Skin of body (tissue), 2 donors: ENCODE results near the gene ABLIM1. TPM values are rescaled to one million over a fixed set of nuclear protein-coding genes. Genes with fewer than 3 reads are reported as not detected.

ENCODE experiments used
- DNase-seq: peaks from one replicate; lab custom pipeline; 2025; lab: John Stamatoyannopoulos, UW
- total RNA-seq: library from RNA; depleted of rRNA; stranded (reverse); fragments of >200 nt; gene quantifications from one replicate; pipeline ENCODE4 v1.2.3, GENCODE V29; 2014

The ABLIM1 gene
- total RNA-seq, 1 donor from 2014 or later = 66.2 TPM

GRCh38 chr10:114550756-114551635 is 107.1 kb downstream of the ABLIM1 start:
- DNase-seq = no peak

DNA sequence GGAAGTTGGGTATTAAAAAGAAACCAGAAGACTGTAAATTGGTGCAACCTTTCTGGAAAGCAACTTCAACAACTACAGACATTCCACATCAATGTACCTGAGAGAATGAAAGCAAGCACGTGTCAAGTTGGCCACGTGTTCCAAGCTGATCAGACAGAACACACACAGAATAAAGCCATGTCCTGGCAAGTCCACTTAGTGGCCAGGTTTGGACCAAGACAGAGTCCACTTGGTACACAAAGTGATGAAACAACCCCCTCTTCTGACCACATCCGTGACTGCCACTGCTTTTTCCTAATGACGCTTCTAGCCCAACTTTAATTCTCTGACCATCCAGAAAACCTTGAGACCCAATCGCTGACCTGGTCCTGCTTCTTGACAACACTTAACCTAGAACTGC is 109.4 kb downstream of the ABLIM1 start:
- DNase-seq = no peak

DNA sequence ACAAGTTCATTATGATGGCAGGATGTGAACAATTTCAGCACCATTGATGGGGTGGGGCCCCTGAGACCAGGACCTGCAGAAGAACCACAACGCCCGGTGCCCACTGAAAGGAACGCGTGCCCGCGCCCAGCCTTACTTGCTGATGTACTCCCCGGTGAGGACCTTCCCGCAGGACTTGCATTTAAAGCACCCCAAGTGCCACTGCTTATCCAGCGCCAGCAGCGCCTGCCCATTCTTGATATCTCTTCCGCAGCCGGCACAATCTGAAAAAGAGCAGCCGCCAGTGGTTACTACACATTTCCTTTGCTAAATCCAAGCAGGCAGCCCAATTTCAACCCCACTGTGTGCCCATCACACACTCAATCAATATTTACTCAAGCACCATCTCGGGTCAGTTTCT is 110.6 kb downstream of the ABLIM1 start:
- DNase-seq = no peak

DNA sequence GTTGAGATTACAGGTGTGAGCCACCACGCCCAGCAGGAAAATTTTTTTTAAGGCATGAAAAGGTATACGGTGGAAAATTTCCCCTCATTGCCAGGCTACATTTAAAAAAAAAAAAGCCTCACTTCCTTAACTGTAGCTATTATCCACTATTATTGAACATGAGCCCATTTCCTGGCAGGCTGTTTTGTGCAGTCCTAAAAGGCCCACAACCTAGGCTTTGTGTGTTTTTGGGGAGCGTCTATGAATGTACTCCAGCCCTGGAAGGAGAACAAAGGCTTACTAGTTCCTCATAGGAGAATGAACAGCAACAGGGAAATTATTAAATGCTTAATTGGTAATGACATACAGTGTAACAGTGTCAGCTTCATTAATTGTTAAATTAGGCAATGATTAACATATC is 111.0 kb downstream of the ABLIM1 start:
- DNase-seq = no peak

DNA sequence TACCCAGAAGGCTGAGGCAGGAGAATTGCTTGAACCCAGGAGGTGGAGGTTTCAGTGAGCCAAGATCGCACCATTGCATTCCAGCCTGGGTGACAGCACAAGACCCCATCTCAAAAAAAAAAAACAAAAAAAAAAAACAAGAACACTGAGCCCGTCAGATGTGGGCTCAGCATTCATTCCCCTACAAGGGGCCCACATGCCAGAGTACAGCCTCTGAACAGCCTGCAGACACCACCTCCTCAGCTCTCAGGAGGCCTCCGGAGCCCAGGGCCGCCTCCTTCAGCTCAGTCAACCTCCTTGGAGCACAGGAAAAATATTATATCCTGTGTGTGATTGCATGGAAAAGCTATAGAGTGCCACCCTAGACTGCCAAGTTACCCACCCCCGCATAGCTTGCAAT is 112.3 kb downstream of the ABLIM1 start:
- no peak for DNase-seq

GRCh38 chr10:114545071-114545470 is 113.0 kb downstream of the ABLIM1 start:
- no peak for DNase-seq

DNA sequence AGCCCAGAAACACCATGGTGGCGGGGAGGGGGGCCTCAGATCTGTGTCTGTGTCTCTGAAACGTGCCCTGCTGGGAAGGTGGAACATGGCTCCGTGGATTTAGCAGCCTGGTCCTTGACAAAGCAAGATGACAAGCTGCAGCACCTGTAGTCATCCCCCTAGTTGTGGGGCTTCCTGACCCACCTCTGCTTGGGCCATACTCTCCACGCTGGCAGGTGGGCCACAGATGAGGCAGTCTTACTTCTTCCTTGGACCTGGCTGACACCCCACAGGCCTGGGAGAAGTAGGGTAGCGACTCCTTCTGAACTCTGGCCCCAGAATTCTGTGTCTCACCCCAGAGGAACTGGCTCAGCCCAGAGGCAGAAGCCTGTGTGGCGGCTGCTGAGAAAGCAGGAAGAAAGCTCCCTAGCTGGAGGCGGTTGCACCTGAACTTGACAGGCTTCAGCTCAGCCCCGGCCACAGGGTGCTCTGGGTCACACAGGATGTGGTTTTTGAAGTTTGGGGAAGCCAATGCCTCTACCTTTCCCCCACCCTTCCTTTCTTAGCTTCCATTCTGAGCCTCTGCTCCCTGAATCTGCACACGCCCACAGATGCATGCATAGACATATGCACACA is 113.9 kb downstream of the ABLIM1 start:
- DNase-seq = no peak

DNA sequence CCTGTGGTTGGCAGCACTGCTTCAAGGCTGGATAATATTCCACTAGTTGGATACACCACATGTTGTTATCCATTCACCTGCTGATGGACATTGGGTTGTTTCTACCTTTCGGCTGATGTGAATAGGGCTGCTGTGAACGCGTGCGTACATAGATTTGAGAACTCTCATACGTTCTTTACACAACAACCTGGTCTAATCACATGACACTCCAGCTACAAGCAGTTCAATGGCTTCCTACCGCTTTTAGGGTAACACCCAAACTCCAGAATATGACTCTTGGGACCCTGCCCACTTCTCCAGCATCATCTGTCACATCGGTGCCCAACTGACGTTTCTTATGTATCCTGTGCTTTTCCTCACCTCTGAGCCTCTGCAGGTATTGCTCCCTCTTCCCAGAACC is 114.6 kb downstream of the ABLIM1 start:
- DNase-seq = no peak

- DNase-seq = no peak
Observed at GRCh38 chr10:114542373-114542772, 115.7 kb downstream of the ABLIM1 start.

DNA sequence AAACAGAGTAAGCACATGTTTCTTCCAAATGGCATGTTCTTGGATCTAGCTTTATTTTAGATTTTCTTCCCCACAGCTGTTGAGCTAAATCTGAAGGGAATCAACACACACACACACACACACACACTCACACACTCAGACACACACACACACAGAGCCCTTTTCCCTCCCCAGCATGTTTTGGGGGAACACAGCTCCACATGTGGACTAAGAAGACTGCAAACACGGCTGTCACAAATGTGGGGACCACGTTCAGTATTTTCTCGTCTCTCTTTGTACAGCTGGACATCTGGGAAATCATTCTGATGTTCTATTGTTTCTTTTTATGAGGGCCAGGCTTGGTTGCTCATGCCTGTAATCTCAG is 116.3 kb downstream of the ABLIM1 start:
- no peak for DNase-seq

DNA sequence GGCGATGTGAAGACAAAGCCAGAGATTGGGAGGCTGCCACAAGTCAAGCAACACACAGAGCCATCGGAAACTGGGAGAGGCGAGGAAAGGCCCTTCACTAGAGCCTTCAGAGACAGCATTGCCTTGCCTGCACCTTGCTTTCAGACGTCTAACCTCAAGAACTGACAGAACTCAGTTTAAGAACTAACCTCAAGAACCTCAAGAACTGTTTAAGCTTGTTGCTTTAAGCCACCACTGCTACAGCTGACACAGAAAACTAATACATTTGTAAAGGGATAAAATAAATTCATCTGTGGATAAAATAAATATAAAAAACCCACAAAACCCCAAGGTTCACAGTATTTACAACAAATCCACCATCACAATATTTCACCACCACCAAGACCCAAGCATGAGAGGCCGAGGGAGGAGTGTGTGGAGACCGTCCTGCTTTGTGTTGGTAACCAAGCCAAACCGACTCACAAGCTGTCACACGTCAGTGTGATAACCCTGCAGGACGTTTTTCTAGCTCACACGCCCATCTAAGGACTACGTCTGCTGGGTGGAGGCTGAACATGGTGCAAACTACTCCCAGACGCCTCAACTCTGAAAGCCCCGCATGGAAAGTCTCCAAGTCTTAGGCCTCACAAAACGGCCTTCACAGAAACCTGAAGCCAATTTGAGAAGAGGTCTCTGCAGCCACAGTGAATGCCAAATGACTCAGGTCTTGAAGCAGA is 116.8 kb downstream of the ABLIM1 start:
- DNase-seq = peak; percentile 93

DNA sequence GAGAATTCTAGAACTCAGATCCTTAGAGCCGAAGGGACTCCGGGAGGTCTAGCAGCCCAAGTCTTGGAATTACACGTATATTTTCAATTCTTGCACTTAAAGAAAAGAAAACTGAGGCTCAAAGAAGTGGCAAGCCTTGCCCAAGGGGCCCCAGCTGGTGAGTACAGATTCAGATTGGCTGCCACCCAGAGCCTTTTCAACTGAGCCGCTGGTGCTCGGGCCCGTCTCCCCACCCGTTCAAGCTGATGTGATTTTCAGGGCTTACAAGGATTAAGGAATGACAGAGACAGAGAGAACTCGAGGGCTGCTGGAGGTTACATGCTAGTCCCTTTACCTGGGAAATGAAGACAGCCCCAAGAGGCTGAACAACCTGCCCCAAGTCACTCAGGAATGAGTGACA is 117.8 kb downstream of the ABLIM1 start:
- DNase-seq = no peak

GRCh38 chr10:114539623-114540022 is 118.5 kb downstream of the ABLIM1 start:
- DNase-seq = no peak

- no peak for DNase-seq
Observed at GRCh38 chr10:114538181-114538906, 119.7 kb downstream of the ABLIM1 start.

DNA sequence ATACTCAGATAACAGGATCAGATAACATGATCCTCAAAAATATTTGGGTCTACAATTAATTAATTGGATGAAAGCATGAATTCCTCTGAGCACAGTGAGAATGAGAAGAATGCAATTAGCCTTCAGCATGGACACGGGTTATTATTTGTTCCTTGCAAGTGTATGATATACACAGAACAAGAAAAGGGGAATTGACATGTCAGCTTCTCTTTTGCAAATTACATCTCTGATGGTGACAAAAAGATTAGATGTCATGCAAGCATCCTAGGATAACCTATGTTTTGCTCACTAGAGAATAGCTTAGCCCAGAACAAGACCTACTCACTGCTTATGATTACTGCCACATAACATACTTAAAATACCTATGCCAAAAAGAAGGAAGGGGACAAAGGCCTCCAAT is 120.3 kb downstream of the ABLIM1 start:
- no peak for DNase-seq

DNA sequence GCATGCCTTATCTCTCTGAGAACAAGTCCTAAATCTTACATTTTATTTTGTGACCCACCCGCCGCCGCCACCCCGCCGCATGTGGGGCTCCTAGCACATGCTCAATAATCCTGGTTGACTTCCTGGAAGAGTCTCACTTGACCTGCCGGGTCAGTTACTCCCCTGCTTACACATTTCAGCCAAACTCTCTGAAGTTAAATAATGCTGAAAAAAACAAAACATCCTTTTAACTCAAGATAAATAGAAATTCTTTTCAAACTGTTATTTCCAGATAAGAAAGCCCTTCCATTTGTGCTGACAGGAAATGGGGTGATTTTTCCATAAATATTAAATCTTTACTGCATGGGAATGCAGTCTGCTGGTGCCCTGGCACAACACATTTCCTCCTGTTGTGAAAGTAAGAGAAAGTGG is 123.5 kb downstream of the ABLIM1 start:
- DNase-seq = no peak

GRCh38 chr10:114532226-114532625 is 125.8 kb downstream of the ABLIM1 start:
- no peak for DNase-seq

DNA sequence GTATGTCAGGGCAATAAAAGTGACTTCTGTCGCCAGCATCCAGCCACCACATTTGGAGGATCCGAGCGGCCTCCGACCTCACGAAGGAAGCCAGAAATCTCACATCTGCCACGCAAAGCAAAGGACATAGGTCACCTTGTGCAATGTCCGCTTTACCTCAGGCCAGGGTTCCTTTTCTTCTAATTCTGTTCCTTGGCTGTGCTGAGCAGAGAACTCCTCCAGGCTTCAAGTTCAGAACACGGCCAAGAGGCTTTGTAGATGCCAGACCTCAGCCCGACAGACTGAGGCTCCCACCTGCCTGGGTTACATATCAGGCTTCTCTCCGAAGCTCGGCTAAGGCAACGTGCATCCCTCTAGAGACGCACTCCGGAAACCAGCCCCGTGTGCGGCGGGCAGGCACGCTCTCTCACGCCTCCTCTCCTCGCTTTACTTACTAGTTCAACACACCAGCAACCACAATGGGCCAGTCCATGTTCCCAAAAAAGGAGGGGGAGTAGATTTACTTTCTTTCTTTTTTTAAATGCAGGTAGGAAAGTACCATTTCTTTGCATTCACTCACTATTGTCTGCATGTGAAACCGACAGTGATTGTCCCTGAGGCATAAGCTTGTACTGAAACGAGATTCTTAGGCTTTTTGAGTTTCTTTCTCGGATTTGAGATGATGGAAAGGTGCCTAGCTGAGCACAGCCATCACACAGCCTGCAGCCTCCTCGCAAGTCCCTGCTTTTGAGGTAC is 131.4 kb downstream of the ABLIM1 start:
- DNase-seq = peak; percentile 74

DNA sequence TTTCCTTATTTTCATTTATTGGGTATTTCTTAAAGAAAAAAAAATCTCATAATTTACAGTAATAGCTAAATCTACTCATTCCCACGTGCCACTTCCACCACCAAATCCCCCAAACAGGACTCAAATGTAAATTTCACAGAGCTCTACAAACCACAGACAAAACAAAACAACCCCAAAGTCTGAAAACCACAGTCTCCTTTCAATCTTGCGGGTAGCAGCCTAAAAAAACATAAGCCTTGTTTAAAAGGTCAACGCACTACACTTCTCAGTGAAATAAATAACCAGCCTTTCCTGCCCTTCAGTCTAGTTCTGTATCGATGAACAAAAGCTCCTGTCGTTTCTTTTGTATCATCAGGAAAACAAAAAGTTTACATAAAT is 132.0 kb downstream of the ABLIM1 start:
- no peak for DNase-seq

DNA sequence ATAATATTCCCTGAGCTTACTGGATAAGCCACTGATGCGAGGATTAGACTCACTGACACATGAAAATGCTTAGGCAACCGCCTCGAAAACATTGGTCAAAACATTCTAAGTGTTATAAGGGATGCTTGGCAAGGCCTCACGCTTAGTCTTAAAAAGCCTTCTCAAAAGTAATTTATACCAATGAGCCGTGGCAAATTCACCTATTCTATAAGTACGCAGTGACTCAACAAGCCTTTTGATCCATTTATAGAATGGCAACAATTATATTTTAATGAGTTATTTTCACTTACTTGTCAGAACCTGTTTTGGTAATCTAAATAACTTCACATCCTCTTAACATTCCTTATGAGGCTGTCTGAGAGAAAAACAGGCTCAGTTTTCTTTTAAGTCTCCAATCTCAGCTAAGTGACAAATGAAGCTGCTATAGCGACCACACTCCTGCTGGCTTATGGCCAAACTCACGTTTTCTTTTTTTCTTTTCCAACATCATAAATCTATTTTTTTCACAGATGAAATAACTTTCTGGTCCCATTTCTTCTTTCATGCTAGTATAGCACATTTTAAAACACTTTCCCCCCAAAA is 132.6 kb downstream of the ABLIM1 start:
- DNase-seq = peak; percentile 23

GRCh38 chr10:114523876-114524275 is 134.2 kb downstream of the ABLIM1 start:
- DNase-seq = no peak
